BLaER1 treated with 17β-estradiol and CSF1 and Interleukin-3, amounts not matched to agents 10 nM and 100 nM (cell line): Measurements from ENCODE around the gene UBE2E3.
A peak's percentile ranks its signal among the peaks of the same experiment; 100 is the strongest.
"Not testable (repeated sequence)": the region's sequence is repeated elsewhere in the genome, so short reads cannot be mapped to it uniquely, and the experiment has no call there.

Experiments
- H3K27ac ChIP-seq, 11 experiments: shearing (Covaris generic); formaldehyde crosslinking; 2 replicates each; pipeline ENCODE4 v1.8.1; 2022
- H3K27me3 ChIP-seq, 11 experiments: shearing (Covaris generic); formaldehyde crosslinking; 2 replicates each; pipeline ENCODE4 v1.8.1; 2022
- H3K36me3 ChIP-seq, 11 experiments: shearing (Covaris generic); formaldehyde crosslinking; 2 replicates each; pipeline ENCODE4 v1.8.1; 2022
- H3K4me1 ChIP-seq, 10 experiments: shearing (Covaris generic); formaldehyde crosslinking; 2 replicates each; pipeline ENCODE4 v1.8.1; 2022
- H3K4me2 ChIP-seq, 11 experiments: shearing (Covaris generic); formaldehyde crosslinking; 2 replicates each; pipeline ENCODE4 v1.8.1; 2022
- H3K4me3 ChIP-seq, 10 experiments: shearing (Covaris generic); formaldehyde crosslinking; 2 replicates each; pipeline ENCODE4 v1.8.1; 2022
- H3K9ac ChIP-seq, 11 experiments: shearing (Covaris generic); formaldehyde crosslinking; 2 replicates each; pipeline ENCODE4 v1.8.1; 2022
- H3K9me3 ChIP-seq, 11 experiments: shearing (Covaris generic); formaldehyde crosslinking; replicated peaks in 1 of 11; 2 replicates each; pipeline ENCODE4 v1.8.1; 2022
- H4K20me1 ChIP-seq, 11 experiments: shearing (Covaris generic); formaldehyde crosslinking; 2 replicates each; pipeline ENCODE4 v1.8.1; 2022
- Cebpa-rat ChIP-seq, 11 experiments: shearing (Covaris generic); IDR thresholded peaks; 2 replicates each; pipeline ENCODE4 v1.8.1; 2022

Gene UBE2E3

GRCh38 chr2:181072486-181073235 lies 92.3 kb downstream of the UBE2E3 start:
- no peaks in the 10 kb centered on the region for H3K9me3 ChIP-seq
- peaks cover 0 to 13% (median 6%) of the 10 kb centered on the region in 11 experiments; a peak in 8 of 22 replicates for H3K36me3 ChIP-seq
- H3K27ac ChIP-seq, result no peak overlapping the region
- TF ChIP-seq Cebpa-rat (IDR thresholded peaks at IDR 0.05), result no peak
- H3K9ac ChIP-seq, result no peak overlapping the region
- H3K4me2 ChIP-seq, result peak overlapping the region in 2 of 11 experiments; percentile 2 to 58; a peak in 2 of 22 replicates
- no peaks in the 10 kb centered on the region; a peak in 1 of 22 replicates for H4K20me1 ChIP-seq
- peaks cover 0 to 33% (median 0%) of the 10 kb centered on the region in 10 experiments; a peak in 8 of 20 replicates for H3K4me1 ChIP-seq
- no peaks in the 10 kb centered on the region for H3K27me3 ChIP-seq
- H3K4me3 ChIP-seq, result no peak overlapping the region

- Histone ChIP-seq H3K9ac (no peak overlapping the region), H3K4me2 (no peak overlapping the region), H3K9me3 (no peaks in the 10 kb centered on the region), H3K4me3 (no peak overlapping the region), H3K4me1 (peaks cover 0 to 33% (median 0%) of the 10 kb centered on the region in 10 experiments; a peak in 8 of 20 replicates), H3K27ac (no peak overlapping the region), H3K36me3 (peaks cover 0 to 13% (median 0%) of the 10 kb centered on the region in 11 experiments; a peak in 5 of 22 replicates), H4K20me1 (no peaks in the 10 kb centered on the region; a peak in 1 of 22 replicates), H3K27me3 (no peaks in the 10 kb centered on the region)
- TF ChIP-seq Cebpa-rat (IDR thresholded peaks at IDR 0.05), result no peak
These were observed 93.5 kb downstream of the UBE2E3 start for GRCh38 chr2:181073896-181074295.

- Histone ChIP-seq H3K9me3 (no peaks in the 10 kb centered on the region), H3K36me3 (peaks cover 0 to 13% (median 0%) of the 10 kb centered on the region in 11 experiments; a peak in 5 of 22 replicates), H4K20me1 (no peaks in the 10 kb centered on the region; a peak in 1 of 22 replicates), H3K4me1 (peaks cover 0 to 29% (median 0%) of the 10 kb centered on the region in 10 experiments; a peak in 8 of 20 replicates), H3K4me2 (no peak overlapping the region), H3K27ac (no peak overlapping the region), H3K9ac (no peak overlapping the region), H3K4me3 (no peak overlapping the region), H3K27me3 (no peaks in the 10 kb centered on the region)
- no peak for TF ChIP-seq Cebpa-rat (IDR thresholded peaks at IDR 0.05)
These were observed 94.1 kb downstream of the UBE2E3 start for GRCh38 chr2:181074457-181074856.

- no peak for TF ChIP-seq Cebpa-rat (IDR thresholded peaks at IDR 0.05)
- no peak overlapping the region for H3K4me3 ChIP-seq
- H3K9ac ChIP-seq, result no peak overlapping the region
- peaks cover 0 to 13% (median 0%) of the 10 kb centered on the region in 11 experiments; a peak in 4 of 22 replicates for H3K36me3 ChIP-seq
- no peaks in the 10 kb centered on the region for H3K27me3 ChIP-seq
- H3K9me3 ChIP-seq, result no peaks in the 10 kb centered on the region
- H4K20me1 ChIP-seq, result no peaks in the 10 kb centered on the region; a peak in 1 of 22 replicates
- peaks cover 0 to 14% (median 8%) of the 10 kb centered on the region in 10 experiments; a peak in 12 of 20 replicates for H3K4me1 ChIP-seq
- no peak overlapping the region for H3K4me2 ChIP-seq
- H3K27ac ChIP-seq, result no peak overlapping the region
These were observed 96.3 kb downstream of the UBE2E3 start for GRCh38 chr2:181076658-181077057.

- H3K27ac ChIP-seq, result no peak overlapping the region
- peaks cover 0 to 9% (median 8%) of the 10 kb centered on the region in 10 experiments; a peak in 12 of 20 replicates for H3K4me1 ChIP-seq
- H3K9me3 ChIP-seq, result no peaks in the 10 kb centered on the region
- H4K20me1 ChIP-seq, result no peaks in the 10 kb centered on the region; a peak in 1 of 22 replicates
- no peaks in the 10 kb centered on the region for H3K27me3 ChIP-seq
- no peak overlapping the region for H3K9ac ChIP-seq
- H3K4me3 ChIP-seq, result no peak overlapping the region
- peaks cover 0 to 13% (median 0%) of the 10 kb centered on the region in 11 experiments; a peak in 4 of 22 replicates for H3K36me3 ChIP-seq
- no peak overlapping the region for H3K4me2 ChIP-seq
- TF ChIP-seq Cebpa-rat (IDR thresholded peaks at IDR 0.05), result no peak
These were observed 96.8 kb downstream of the UBE2E3 start for GRCh38 chr2:181077128-181077709.

GRCh38 chr2:181083140-181083539 lies 102.7 kb downstream of the UBE2E3 start:
- Histone ChIP-seq H3K27me3 (no peaks in the 10 kb centered on the region), H3K36me3 (no peaks in the 10 kb centered on the region), H4K20me1 (no peaks in the 10 kb centered on the region), H3K9me3 (no peaks in the 10 kb centered on the region), H3K27ac (no peak overlapping the region), H3K4me1 (peaks cover 0 to 14% (median 0%) of the 10 kb centered on the region in 10 experiments; a peak in 6 of 20 replicates), H3K4me2 (no peak overlapping the region), H3K9ac (no peak overlapping the region), H3K4me3 (no peak overlapping the region)
- TF ChIP-seq Cebpa-rat (IDR thresholded peaks at IDR 0.05), result no peak

GRCh38 chr2:181085734-181086133 lies 105.3 kb downstream of the UBE2E3 start:
- no peaks in the 10 kb centered on the region for H3K27me3 ChIP-seq
- H3K36me3 ChIP-seq, result no peaks in the 10 kb centered on the region
- H3K9me3 ChIP-seq, result peaks cover 0 to 10% (median 0%) of the 10 kb centered on the region in 11 experiments; a peak in 2 of 22 replicates
- no peak overlapping the region for H3K9ac ChIP-seq
- H3K27ac ChIP-seq, result no peak overlapping the region
- H3K4me3 ChIP-seq, result no peak overlapping the region
- TF ChIP-seq Cebpa-rat (IDR thresholded peaks at IDR 0.05), result no peak
- peaks cover 0 to 11% (median 0%) of the 10 kb centered on the region in 10 experiments; a peak in 6 of 20 replicates for H3K4me1 ChIP-seq
- H3K4me2 ChIP-seq, result peak overlapping the region in 1 of 11 experiments; percentile 13; a peak in 1 of 22 replicates
- no peaks in the 10 kb centered on the region for H4K20me1 ChIP-seq

- not testable (repeated sequence) for H3K27me3 ChIP-seq, H3K36me3 ChIP-seq, H3K4me3 ChIP-seq, H4K20me1 ChIP-seq, H3K4me2 ChIP-seq, H3K9ac ChIP-seq, H3K27ac ChIP-seq, H3K4me1 ChIP-seq
- H3K9me3 ChIP-seq, result peaks cover 20 to 36% (median 31%) of the 10 kb centered on the region in 11 experiments
These were observed 111.5 kb downstream of the UBE2E3 start for GRCh38 chr2:181091920-181092319.

- H3K4me2 ChIP-seq, result no peak overlapping the region
- no peak overlapping the region for H3K4me3 ChIP-seq
- no peaks in the 10 kb centered on the region for H3K27me3 ChIP-seq
- H3K4me1 ChIP-seq, result no peaks in the 10 kb centered on the region
- no peaks in the 10 kb centered on the region for H3K36me3 ChIP-seq
- no peak overlapping the region for H3K27ac ChIP-seq
- H3K9me3 ChIP-seq, result peaks cover 20 to 36% (median 30%) of the 10 kb centered on the region in 11 experiments
- no peak overlapping the region for H3K9ac ChIP-seq
- H4K20me1 ChIP-seq, result no peaks in the 10 kb centered on the region
- no peak for TF ChIP-seq Cebpa-rat (IDR thresholded peaks at IDR 0.05)
These were observed 115.1 kb downstream of the UBE2E3 start for GRCh38 chr2:181095486-181095885.
